AG10803 (cell line): ENCODE data around the gene PAM.
A peak's percentile ranks its signal among the peaks of the same experiment; 100 is the strongest.

Experiments used
- DNase-seq: peaks from one replicate; pipeline ENCODE4 v3.0.0; 2010; ENCODE audit warnings: low read depth
- H3K4me3 ChIP-seq: 2 replicates; pipeline ENCODE4 v1.5.1; 2011; ENCODE audit warnings: mild to moderate bottlenecking, low read length, control low read depth
- TF ChIP-seq, protein P1 (sequence below): conservative IDR thresholded peaks from 2 replicates; pipeline ENCODE4 v1.5.1; 2011; ENCODE audit warnings: mild to moderate bottlenecking, low read length, control low read depth, inconsistent platforms

PAM gene

DNA sequence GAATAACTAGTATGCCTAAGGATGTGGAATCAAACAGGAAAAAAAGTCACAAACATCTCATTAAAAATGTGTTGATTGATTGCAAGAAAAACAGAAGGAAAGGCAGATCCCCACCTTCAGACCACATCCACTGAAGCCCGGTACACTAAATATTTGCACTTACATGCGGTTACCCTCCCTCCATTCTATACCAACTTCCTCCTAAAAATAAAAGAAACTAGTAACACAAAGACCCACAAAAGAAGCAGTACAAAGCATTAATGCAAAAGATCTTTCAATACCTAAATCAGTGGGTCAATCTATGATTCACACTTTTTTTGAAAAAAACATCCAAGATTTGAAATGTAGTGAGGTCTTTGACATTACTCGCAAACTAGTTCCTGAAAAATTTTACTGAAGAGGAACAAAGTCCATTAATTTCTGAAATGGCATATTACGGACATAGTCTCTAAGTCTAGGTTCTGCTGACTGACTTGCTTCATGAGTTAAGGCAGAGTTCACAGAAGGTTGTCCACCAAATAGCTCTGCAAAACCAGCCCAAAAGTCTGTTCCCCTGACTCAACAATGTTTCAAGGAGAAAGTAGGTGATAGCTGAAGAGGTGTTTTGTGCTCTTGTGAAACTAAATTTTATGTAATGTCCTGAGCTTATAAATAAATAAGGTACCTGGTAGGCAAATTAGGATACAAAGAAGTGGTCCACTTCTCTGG, 100.7 kb downstream of the PAM start:
- peak overlapping the region; percentile 2 for H3K4me3 ChIP-seq
- DNase-seq = no peak
- TF ChIP-seq, protein P1, sequence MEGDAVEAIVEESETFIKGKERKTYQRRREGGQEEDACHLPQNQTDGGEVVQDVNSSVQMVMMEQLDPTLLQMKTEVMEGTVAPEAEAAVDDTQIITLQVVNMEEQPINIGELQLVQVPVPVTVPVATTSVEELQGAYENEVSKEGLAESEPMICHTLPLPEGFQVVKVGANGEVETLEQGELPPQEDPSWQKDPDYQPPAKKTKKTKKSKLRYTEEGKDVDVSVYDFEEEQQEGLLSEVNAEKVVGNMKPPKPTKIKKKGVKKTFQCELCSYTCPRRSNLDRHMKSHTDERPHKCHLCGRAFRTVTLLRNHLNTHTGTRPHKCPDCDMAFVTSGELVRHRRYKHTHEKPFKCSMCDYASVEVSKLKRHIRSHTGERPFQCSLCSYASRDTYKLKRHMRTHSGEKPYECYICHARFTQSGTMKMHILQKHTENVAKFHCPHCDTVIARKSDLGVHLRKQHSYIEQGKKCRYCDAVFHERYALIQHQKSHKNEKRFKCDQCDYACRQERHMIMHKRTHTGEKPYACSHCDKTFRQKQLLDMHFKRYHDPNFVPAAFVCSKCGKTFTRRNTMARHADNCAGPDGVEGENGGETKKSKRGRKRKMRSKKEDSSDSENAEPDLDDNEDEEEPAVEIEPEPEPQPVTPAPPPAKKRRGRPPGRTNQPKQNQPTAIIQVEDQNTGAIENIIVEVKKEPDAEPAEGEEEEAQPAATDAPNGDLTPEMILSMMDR = no peak

- DNase-seq = peak; percentile 89
- peak overlapping the region; percentile 2 for H3K4me3 ChIP-seq
- TF ChIP-seq, protein P1 = no peak
Measured at GRCh38 chr5:102856389-102856777, 101.3 kb downstream of the PAM start.

- TF ChIP-seq, protein P1 = no peak
- peak; percentile 92 for DNase-seq
- no peak overlapping the region; the same call in 1 of the 2 replicates for H3K4me3 ChIP-seq
Measured at GRCh38 chr5:102857076-102857818, 102.1 kb downstream of the PAM start.

DNA sequence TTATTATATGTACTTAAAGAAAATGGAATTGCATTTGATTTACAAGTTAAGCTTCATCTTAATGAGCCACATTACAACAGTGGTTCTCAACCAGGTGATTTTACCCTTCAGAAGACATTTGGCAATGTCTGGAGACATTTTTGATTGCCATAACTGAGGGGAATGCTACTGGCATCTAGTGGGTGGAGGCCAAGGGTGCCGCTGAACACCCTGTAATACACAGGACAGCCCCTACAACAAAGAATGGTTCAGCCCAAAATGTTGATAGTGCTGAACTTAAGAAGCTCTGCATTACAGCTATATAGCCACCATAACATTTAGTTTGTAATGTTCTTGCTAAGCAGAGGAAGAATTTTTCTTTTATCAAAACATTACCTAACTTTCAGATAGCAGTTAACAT, 103.1 kb downstream of the PAM start:
- DNase-seq = no peak
- H3K4me3 ChIP-seq = no peak overlapping the region
- TF ChIP-seq, protein P1 = no peak

DNA sequence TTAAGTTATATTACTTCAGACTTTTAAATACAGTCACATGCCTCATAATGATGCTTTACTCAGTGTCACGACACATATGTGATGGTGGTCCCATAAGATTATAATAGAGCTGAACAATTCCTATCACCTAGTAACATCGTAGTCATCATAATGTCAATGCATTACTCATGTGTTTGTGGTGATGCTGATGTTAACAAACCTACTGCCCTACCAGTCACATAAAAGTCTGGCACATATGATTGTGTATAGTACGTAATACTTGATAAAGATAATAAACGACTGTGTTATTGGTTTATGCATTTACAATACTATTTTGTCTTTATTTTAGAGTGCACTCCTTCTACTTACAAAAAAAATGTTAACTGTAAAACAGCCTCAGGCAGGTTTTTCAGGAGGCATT, 103.7 kb downstream of the PAM start:
- no peak overlapping the region for H3K4me3 ChIP-seq
- TF ChIP-seq, protein P1 = no peak
- DNase-seq = peak; percentile 56

- DNase-seq = no peak
- TF ChIP-seq, protein P1 = no peak
- H3K4me3 ChIP-seq = no peak overlapping the region
Measured at GRCh38 chr5:102860035-102860434, 104.9 kb downstream of the PAM start.

- TF ChIP-seq, protein P1 = no peak
- no peak overlapping the region for H3K4me3 ChIP-seq
- no peak for DNase-seq
Measured at GRCh38 chr5:102863058-102863457, 108.0 kb downstream of the PAM start.
